ENCODE measurements around the gene CMC4.

Gene CMC4

DNA sequence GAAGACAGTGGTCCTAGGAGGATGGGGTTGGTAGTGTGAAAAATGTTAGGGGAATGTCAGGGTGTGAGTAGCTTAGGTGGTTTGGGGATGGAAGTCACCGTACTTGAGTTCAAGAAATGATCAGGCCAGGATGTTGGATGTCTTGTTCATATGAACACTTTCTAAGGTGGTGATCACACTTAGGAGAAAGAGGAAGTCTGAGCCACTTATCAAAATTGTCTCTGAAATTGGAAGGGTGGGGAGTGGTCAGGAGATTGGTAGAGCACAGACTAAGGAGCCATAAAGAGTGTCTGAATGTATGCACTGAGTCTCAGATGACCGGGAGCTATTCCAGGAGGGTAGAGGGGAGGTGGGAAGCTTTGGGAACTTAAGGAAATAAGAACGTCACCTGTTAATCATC is 17.3 kb downstream of the CMC4 start:
- DNase-seq (ENCODE audit: low read depth in 2 of 2) = no peak

DNA sequence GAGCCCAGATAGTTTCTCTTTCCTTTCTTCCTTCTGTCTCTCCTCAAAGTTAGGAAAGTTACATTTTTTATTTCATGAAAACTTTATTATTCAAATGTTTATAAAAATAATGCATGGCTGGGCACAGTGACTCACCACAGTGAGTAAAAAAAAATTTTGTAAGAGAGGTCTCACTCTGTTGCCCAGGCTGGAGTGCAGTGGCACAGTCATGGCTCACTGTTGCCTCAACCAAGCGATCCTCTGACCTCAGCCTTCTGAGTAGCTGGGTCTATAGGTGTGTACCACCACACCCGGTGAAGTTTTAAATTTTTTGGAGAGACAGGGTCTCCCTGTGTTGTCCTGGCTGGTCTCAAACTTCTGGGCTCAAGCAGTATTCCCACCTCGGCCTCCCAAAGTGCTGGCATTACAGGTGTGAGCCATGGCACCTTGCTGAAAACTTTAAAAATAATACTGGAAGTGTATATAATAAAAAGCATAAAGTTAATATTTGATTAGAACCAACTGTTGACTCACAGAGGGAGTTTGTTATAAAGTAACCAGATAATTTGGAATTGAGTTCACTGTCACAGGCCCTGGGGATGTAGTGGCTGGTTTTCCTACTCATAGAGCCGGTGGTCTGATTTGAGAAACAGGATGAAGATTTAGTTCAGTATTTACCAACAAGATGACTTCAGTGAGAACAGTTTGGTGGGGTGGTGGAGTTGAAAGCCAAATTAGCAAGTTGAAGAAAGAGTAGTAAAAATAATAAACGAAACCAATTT is 18.0 kb downstream of the CMC4 start:
- no peak for DNase-seq (ENCODE audit: low read depth in 2 of 2)

DNA sequence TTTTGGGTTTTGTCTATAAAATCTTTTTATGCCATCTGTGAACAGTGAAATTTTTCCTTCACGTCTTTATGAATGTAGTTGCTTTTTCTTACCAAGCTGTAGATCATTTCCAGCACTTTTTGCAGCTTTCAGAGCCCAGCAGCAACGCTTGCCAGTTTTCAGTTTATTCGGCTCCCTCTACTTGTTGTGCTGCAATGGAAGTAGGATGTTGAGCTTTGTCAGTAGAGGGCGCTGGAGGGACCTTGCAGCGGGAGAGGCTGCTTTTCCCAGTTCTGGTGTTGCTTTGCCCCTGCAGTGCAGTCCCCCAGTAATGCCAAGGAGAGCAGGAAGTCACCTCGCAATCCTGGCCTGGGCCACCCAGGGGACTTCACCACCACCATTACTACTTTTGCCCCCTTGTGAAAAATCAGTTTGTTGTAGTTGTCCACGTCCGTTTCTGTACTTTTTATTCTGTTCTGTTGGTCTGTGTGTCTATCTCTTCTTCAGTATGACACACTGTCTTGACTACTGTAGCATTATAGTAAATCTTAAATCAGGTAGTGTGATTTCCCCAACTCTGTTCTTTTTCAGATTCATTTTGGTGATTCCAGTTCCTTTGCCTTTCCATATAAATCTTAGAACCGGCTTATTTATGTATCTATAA is 21.8 kb downstream of the CMC4 start:
- DNase-seq (ENCODE audit: low read depth in 2 of 2) = no peak

DNA sequence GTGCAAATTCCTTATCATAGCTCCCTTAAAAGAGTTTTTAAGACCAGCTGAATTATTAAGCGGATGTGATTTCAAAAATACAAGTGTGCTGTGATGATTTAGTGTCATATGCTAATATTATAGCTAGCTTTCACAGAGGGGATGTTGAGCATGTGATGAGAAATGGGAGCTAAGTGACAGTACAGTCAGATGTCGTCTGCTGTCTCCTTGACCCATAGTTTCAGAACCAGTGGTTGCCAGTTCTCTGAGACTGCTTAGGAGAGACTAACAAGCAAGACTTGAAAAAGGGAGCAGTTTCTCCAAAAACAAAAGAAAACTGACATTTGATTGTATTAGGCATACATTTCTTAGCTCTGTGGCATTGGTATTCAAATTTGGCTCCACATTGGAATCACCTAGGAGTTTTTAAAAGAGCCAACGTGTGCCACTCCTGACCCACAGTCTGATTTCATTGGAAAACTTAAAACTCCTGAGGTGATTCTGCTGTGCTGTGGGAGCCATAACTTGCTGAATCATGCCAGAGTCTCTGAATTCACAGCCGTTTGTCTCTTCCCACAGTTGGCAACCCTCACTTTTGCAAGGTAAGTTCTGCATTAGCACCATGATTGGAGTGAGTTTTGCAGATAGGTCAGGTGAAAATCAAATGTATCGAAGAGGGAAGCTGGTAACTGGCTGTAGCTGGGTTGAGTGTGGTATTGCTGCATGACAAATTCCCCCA is 24.0 kb downstream of the CMC4 start:
- no peak for DNase-seq (ENCODE audit: low read depth in 2 of 2)

DNA sequence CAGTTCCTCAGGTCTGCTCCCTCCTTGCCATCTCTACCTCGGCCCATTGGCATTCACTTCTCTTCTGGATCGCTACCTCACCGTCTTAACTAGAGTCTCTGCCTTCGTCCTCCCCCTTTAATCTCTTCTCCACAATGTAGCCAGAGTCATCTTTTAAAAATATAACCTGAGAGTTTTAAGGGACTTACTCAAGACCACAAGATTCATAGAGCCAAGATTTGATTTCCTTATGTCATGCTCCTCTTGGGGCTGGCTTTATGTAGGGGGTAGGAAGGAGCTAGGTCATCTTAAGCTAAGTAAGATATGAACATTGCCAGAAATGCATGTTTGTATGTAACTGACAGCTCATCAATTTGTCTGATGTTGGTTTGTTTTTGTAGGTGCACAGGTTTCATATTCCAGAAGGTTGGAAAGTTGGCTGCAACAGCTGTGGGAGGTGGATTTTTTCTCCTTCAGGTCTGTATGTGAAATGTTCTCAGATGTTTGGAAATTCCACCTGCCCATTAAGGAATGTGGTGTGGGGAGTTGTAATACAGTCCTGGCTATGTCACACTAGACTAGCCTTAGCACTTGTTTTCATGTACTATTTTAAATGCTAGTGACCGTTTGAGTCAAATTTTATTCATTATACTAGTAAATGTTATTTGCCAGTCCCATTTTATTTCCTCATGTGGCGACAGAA is 24.7 kb downstream of the CMC4 start:
- DNase-seq (ENCODE audit: low read depth in 2 of 2) = no peak

DNA sequence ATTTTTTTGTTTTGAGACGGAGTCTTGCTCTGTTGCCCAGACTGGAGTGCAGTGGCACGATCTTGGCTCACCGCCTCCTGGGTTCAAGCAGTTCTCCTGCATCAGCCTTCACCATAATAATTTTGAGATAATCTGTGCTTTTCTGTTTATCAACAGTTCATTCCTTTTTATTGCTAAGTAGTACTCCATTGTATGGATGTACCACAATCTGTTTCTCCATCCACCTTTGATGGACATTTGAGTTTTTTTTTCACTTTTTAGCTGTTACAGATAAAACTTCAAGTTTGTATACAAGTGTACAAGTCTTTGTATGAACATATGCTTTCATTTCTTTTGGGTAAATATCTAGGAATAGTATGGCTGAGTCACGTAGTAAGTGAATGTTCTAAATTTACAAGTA is 35.2 kb downstream of the CMC4 start:
- no peak for DNase-seq (ENCODE audit: low read depth in 2 of 2)

DNA sequence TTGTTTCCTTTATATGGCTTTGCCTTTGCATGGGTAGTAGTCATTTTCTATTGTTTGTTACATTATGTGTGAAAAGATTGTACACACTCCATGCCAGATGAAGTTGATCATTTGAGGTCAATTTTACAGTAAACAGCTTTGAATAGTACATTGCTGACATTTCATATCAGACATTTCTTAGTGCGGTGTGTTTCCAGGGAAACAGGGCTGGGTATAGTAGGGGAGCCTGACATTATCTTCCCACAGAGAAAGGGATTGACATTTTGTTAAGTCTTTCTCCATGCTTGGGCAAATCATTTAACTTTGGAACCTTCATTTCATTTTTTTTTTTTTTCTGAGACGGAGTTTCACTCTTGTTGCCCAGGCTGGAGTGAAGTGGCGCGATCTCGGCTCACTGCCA is 39.3 kb downstream of the CMC4 start:
- DNase-seq (ENCODE audit: low read depth in 2 of 2) = no peak

DNA sequence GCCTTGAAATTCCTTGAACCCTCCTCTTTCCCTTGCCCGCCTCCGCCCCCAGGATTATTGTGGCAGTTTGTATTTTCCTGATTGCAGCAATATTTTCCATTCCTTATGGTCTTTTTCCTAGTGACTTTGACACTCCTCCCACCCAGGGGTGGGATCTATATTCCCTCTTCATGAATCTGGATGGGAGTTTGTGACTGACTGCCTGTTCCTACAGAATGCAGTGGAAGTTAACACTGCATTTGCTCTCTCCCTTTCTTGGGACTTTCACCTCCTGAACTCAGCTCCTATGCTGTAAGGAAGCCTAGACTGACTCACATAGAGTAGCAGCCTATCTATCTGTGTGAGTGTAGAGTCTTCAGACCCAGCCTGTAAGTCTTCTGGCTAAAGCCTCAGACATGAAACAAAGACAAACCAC is 42.1 kb downstream of the CMC4 start:
- DNase-seq (ENCODE audit: low read depth in 2 of 2) = no peak

DNA sequence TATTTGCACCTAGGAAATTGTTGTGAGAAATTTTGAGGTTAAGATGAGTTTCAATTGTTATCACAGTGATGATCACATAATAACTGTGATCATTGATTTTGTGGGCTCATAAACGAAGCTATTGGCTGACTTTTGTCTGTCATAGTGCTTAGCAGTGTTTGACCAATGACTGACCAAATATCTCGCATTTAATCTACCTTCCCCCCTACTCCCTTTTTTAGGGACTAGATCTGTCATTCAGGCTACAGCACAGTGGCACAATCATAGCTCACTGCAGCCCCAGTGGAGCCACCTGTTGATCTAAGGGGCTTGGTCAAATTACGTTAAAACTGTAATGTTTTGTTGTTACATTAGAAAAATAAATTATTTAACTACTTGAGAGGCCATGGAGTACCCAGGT is 42.8 kb downstream of the CMC4 start:
- DNase-seq (ENCODE audit: low read depth in 2 of 2) = no peak

DNA sequence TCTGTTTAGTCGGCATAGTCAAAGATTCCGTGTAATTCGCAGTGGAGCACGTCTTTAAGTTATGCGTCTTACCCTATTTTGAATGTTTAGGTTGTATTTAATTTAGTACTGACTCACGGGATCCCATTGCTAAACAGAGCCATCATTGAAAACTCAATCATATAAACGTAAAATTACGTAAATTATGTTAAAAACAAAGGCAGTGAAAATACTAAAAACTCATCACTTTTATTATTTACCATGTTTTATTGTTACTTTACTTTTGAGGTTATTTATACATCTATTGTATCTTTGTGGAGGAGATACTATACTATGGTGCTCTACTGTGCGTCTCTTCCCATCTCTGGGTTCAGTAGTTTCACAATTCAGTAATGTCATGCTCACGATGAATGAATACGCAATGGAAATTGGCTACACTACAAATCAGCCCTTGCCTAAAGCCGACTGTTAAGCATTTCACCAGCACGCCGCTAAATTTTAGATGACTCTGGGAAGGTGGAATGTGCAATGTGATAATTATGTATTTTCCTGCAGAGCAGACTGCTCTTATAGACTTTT is 43.3 kb downstream of the CMC4 start:
- DNase-seq (ENCODE audit: low read depth in 2 of 2) = no peak

DNA sequence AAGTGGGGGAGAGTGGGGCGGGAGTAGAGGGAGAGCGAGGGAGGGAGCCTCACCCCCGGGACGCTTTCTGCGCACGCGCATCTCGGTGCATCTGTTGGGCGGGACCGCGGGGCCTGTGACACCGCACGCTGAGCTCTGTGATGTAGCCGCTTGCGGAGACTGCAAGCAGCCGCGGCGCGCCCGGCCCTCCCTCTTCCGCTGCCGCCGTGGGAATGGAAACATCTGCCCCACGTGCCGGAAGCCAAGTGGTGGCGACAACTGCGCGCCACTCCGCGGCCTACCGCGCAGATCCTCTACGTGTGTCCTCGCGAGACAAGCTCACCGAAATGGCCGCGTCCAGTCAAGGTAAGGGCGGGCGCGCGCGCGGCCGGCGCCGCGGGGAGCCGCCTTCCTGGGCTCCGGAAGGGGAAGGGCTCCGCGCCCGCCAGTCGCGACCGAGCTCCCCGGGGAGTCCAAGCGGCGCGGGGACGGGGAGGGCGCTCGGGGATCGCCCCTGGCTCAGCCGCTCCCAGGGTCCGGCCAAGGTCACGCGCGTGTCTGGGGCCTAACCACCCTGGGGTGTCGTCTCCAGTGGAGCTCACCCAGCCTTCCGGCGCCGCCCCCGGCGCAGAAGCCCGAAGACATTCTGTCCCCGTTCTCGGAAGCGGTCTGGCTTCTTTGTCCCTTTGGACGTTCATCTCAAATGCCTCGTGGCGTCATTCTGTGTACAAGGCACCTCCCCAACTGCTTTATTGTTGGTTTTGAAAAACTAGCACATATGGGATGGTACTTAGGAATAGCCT is 44.0 kb downstream of the CMC4 start, which contains the start of gene FUNDC2:
FUNDC2 (plus strand) TSS at position 118 of the 782 bp plus-strand sequence; CDS start at position 213, 95 bp downstream.
- DNase-seq (ENCODE audit: low read depth in 2 of 2) = peak; percentile 85 to 90

DNA sequence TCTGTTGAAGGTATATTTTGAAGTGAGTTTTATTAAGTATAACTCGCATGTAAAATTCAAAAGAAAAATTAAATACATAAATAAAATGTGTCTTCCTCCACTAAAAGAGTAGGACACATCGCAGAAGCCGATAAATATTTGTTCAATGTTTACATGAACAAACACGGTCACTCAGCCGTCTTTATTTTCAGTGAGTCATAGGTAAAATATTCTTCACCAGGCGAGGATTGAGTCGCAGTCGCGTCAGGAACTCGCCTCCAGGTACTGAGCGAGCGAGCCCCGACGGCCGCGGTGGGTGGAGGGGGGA is 44.6 kb downstream of the CMC4 start:
- no peak for DNase-seq (ENCODE audit: low read depth in 2 of 2)

DNA sequence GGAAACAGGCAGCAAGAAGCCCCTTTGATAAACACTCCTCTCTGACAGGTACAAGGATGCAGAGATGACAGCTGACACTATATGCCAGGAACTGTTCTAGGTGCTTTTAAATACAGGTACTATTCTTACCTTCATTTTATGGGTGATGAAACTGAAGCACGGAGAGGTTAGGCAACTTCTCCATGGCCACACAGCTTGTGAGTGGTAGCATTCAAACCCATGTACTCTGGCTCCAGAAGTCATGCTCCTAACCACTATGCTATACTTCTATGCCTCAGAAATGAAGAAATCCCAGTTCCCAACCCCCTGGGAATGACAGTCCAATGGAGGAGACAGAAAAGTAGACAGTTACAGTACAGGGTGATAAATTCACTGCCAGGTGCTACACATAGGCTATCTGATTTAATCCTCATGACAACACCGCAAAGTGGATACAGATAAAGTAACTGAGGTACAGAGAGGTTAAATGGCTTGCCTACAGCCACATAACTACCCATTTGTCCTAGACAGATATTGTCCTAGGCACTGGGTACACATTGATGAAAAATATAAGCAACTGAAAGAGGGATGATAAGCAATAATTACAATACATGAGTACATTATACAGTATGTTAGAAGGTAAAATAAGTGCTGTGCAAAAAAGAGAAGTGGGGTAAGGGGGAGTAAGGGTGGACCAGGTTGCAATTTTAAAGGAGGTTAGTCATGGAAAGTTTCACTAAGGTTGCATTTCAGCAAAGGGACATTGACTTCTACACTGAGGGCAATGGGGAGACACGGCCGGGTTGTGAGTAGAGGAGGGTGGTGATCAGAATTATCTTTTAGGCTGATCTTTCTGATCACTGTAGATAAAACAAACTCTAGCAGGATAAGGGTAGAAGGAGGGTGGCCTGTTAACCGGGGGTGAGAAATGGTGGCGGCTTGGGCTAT is 46.8 kb downstream of the CMC4 start:
- no peak for DNase-seq (ENCODE audit: low read depth in 2 of 2)

DNA sequence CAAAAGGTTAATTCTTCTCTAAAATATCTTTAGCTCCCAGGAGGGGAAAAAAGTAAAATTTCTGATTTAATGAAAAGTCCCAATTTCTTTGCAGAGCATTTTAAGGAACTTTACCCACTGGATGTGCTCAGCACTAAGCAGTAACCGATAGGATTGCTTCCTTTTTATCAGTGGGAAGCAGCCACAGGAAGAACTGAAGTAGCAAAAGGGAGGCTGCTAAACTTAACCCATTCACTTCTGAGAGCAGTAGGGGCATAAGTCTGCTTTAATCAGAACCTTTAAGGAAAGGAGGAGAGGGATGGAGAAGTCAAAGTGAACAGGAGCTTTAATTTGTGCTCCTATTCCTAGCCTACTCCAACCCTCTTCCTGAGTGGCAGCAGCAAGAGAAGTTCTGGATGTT is 48.4 kb downstream of the CMC4 start, which contains the start of gene F8:
F8 (minus strand) TSS at position 139 of the 400 bp plus-strand sequence. CDS start 171 bp downstream, outside the sequence.
- DNase-seq (ENCODE audit: low read depth in 2 of 2) = no peak

DNA sequence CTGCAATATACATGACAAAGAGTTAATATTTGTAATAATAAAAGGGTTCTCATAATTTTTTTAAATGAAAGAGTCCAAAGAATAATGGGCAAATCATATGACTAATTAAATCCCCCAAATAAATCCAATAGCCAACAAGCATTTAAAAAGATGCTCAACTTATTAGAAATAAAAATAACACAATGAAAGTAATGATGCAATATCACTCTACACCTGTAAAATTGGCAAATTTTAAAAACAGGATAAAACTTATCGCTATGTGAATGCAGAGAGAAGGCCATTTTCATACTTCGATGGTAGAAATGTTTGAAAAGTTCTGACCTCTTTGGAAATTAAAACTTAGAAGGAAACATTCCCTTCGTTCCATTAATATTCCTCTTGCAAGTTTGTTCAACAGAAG is 50.3 kb downstream of the CMC4 start:
- DNase-seq (ENCODE audit: low read depth in 2 of 2) = no peak

All from stimulated activated CD8-positive, alpha-beta memory T cell treated with anti-CD3 and anti-CD28 coated beads, Interleukin-15, amount 100 ng/mL, for 48 hours (primary cell).